VCaP (cell line): Measurements from ENCODE around the gene EPN1.
A peak's percentile ranks its signal among the peaks of the same experiment; 100 is the strongest.

ENCODE experiments used
- H3K27ac ChIP-seq: fragments of 450-650 bp; 2 replicates; pipeline ENCODE4 v1.5.1; 2017
- TF ChIP-seq, protein P1 (sequence below): fragments of 450-650 bp; conservative IDR thresholded peaks from 2 replicates; pipeline ENCODE4 v1.5.1; 2017; ENCODE audit warnings: mild to moderate bottlenecking, moderate library complexity

EPN1 gene

DNA sequence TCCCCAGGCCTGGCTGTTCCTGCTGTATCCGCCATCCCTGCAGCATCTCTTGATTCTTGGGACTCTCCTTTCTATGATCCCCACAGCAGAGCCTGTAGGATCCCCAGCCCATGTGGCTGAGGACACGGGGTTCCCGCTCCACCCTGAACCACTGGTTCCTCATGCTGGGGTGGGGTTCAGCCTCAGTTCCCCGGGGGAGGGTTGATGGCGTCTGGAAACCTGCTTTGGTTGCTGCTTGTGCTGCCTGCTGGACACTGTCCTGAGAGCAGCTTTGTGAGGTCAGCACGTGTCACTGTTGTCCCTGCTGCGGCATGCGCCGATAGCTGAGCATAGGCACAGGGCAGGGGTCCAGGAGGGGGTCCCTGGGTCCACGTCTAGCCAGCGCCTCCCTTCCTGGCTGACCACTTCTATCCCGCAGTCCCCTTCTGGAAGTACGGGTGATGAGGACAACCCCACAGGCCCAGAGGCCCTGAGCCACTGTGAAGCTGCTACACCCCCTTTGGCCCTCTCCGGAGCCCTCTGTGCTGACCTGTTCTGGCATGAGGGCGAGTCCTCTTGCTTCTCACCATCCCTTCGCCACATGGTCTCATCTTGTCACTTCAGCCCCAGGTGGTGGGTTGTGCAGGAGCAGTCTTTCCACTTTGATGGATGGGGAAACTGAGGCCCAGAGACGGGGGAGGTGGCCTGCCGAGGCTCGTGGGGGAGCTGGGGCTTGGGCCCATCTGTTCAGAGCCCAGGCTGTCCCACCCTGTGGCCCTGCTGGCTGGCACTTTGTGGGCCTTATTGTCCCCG is 5.5 kb downstream of the EPN1 start:
- TF ChIP-seq, protein P1, sequence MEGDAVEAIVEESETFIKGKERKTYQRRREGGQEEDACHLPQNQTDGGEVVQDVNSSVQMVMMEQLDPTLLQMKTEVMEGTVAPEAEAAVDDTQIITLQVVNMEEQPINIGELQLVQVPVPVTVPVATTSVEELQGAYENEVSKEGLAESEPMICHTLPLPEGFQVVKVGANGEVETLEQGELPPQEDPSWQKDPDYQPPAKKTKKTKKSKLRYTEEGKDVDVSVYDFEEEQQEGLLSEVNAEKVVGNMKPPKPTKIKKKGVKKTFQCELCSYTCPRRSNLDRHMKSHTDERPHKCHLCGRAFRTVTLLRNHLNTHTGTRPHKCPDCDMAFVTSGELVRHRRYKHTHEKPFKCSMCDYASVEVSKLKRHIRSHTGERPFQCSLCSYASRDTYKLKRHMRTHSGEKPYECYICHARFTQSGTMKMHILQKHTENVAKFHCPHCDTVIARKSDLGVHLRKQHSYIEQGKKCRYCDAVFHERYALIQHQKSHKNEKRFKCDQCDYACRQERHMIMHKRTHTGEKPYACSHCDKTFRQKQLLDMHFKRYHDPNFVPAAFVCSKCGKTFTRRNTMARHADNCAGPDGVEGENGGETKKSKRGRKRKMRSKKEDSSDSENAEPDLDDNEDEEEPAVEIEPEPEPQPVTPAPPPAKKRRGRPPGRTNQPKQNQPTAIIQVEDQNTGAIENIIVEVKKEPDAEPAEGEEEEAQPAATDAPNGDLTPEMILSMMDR: no peak
- peak overlapping the region; percentile 11; the same call in 1 of the 2 replicates for H3K27ac ChIP-seq

GRCh38 chr19:55681131-55682092 is 6.4 kb downstream of the EPN1 start:
- TF ChIP-seq, protein P1: no peak
- peak overlapping the region; percentile 92 for H3K27ac ChIP-seq

DNA sequence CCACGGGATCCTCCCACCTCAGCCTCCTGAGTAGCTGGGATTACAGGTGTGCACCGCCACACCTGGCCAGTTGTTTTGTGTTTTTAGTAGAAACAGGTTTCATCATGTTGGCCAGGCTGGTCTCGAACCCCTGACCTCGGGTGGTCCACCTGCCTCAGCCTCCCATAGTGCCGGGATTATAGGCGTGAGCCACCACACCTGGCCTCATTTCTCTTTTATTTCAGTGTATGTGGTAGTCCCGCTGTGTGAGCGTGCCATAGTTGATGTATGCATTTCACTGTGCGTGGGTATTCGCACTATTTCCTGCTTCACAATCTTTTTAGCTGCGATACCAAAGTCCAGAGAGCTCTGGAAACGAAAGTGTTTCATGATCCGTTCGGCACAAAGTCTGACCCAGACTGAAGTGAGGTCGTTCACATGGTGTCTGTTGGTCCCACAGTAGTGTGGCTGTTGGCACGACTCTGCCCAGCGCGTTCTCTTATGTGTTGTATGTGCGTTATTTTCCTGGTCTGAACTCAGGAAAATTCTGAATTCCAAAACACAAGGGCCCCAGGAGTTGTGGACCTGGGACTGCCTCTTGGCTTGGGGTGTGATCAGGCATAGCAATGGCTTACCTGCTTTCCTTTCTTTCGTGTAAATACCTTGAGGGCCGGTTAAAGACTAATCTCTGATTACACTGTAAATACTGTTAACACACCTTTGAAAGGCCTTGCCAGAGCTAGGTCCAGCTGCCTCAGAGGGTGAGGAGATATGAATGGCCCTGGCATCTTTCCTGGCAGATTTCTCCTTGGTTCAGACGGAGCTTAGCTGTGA is 8.6 kb downstream of the EPN1 start:
- TF ChIP-seq, protein P1: no peak
- H3K27ac ChIP-seq: peak overlapping the region; percentile 92

DNA sequence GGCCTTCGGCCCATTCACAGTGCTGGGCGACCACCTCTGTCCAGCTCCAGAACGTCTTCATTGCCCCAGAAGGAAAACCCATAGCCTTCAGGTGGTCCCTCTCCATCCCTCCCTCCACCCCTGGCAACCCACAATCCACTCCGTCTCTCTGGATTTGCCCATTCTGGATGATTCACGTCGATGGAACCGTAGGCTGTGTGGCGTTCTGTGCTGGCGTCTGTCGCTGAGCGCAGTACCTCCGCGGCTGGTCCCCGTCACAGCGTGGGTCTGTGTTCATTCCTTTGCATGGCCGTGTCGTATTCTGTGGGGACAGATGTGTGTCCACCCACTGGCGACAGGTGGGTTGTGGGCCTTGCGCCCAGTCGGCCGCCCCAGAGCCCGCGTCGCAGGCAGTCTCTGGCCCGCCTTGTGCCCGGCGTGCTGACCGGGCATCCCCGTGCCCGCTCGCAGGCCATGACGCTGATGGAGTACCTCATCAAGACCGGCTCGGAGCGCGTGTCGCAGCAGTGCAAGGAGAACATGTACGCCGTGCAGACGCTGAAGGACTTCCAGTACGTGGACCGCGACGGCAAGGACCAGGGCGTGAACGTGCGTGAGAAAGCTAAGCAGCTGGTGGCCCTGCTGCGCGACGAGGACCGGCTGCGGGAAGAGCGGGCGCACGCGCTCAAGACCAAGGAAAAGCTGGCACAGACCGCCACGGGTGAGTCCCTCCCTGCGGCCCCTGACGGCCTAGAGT is 10.1 kb downstream of the EPN1 start:
- peak overlapping the region; percentile 92 for H3K27ac ChIP-seq
- TF ChIP-seq, protein P1: no peak

DNA sequence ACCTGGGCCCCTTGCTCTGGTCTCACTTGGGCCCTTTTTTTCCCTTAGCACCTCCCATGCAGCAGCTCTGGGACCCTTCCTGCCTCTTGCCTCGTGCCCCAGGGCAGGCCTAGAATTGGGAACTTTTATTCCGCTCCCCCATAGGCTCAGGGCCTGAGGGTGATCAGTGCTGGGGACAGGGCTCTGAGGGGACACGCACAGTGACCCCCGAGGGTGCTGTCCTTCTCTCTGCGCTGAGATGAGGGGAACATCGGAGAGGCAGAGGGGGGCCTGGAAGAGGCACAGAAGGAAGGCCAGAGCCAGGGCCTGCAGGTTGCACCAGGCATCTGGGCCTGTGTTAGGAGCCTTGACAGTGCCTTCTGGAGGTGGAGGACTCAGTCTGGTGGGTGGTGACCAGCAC is 10.8 kb downstream of the EPN1 start:
- TF ChIP-seq, protein P1: no peak
- H3K27ac ChIP-seq: peak overlapping the region; percentile 92

GRCh38 chr19:55686311-55687050 is 11.5 kb downstream of the EPN1 start:
- TF ChIP-seq, protein P1: no peak
- peak overlapping the region; percentile 92; the same call in 1 of the 2 replicates for H3K27ac ChIP-seq
